Cardiac fibroblast (primary cell): ENCODE data around the gene VPS4A.

ENCODE experiments used
- DNase-seq, 2 donors: peaks; one replicate each; pipeline versions ENCODE4 v3.0.0 to v3.0.0-alpha.2; 2010; ENCODE audit warnings: low read depth in 2 of 2
- H3K4me3 ChIP-seq, 2 donors: replicated peaks in 1 of 2; 1 replicate in 1 of 2; 2 replicates in 1 of 2; pipeline ENCODE4 v1.5.1; 2011; ENCODE audit warnings: low read depth in 2 of 2, low read length in 2 of 2, mild to moderate bottlenecking in 2 of 2, moderate library complexity in 1 of 2
- CTCF ChIP-seq: IDR thresholded peaks from one replicate; pipeline ENCODE4 v1.5.1; 2011; ENCODE audit warnings: low read depth, mild to moderate bottlenecking, low read length, inconsistent platforms

VPS4A gene

DNA sequence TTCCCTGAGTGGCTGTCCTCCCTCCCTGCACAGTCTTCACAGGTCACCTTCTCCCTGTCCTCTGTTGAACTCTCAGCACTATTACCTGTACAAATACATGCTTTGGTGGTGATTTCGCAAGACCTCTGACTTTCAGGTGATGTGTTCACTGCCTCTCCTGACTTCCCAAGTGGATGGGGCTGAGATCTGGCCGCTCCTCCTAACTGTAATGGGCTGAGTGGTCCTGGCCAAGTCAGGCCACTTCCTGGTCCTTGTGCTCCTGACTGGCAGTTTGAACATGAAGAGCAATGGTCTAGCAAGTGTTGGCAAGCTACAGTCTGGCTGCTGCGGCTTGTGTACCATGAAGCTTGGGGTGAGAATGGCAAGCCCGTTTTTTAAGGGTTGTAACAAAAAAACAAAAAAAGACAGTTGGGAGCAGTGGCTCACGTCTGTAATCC, 52.1 kb downstream of the VPS4A start:
- no peak overlapping the region for H3K4me3 ChIP-seq
- TF ChIP-seq CTCF, result no peak
- no peak for DNase-seq

DNA sequence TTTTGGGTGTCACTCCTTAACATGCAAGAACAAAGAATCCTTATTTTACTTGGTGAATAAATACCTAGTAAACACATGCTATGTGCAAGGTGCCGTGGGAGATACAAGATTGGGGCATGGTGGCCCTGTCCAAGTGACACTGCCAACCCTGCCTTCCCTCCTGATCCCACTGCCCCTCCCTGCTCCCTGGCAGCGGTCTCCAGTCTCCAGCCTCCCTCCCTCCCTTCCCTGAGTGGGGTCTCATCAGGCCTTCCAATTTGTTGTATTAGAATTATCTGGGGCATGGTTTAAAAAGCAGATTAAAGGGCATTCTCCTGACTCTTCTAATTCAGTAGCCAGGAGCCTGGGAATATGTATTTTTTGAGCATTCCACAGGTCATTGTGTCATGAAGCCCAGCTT, 52.9 kb downstream of the VPS4A start:
- no peak for DNase-seq
- no peak overlapping the region for H3K4me3 ChIP-seq
- no peak for TF ChIP-seq CTCF

DNA sequence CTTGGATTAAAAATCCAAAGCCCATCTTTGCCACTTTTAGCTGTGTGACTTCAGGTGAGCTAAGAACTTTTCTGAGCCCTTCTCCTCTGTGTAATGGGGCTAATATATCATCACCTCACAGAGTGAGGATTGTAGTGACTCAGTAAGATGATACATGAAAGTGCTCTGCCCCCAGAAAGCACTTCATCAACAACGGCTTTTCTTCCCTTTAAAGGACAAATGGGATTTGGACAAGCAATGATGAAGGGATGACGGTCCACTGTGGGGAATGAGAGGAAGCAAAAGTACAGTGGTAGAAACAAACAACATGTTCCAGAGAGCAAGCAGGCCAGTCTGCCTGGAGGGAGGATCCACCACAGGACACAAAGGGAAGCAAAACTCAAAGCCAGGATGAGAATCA, 54.8 kb downstream of the VPS4A start:
- no peak overlapping the region for H3K4me3 ChIP-seq
- peak in 1 of 2 donors; percentile 23 for DNase-seq
- TF ChIP-seq CTCF, result no peak

- DNase-seq, result no peak
- H3K4me3 ChIP-seq, result no peak overlapping the region
- TF ChIP-seq CTCF, result no peak
Measured at GRCh38 chr16:69366431-69366830, 55.3 kb downstream of the VPS4A start.

DNA sequence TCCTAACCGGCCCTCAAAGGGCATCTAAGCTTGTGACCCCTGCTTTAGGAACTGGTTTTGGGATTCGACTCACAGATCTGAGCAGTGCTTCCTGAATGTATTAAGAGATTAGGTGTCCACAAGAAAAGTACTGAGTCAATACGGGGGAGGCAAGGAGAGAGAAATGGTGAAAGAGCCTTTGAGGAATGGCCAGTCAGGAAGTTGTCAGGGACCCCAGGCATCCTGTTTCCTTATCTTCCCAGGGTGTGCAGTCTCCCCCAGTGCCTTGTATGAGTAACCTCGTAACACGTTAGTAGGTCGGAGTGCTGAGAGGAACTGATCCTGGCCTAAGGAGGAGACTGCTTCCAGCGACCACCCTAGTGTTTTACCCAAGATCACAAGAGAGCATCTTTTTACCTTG, 56.8 kb downstream of the VPS4A start:
- TF ChIP-seq CTCF, result no peak
- DNase-seq, result peak; percentile 41 to 59
- H3K4me3 ChIP-seq, result no peak overlapping the region

- DNase-seq, result no peak
- no peak for TF ChIP-seq CTCF
- no peak overlapping the region for H3K4me3 ChIP-seq
Measured at GRCh38 chr16:69368866-69369265, 57.7 kb downstream of the VPS4A start.

- no peak for TF ChIP-seq CTCF
- no peak for DNase-seq
- no peak overlapping the region for H3K4me3 ChIP-seq
Measured at GRCh38 chr16:69371564-69371963, 60.4 kb downstream of the VPS4A start.
